Adrenal gland (tissue), 12 donors: ENCODE data around the gene CNOT10. TPM values are rescaled to one million over a fixed set of nuclear protein-coding genes. Genes with fewer than 3 reads are reported as not detected.

Experiments used
- DNase-seq, 7 donors: peaks; one replicate each; pipeline ENCODE4 v3.0.0-alpha.2; 2019 to 2020
- H3K27ac ChIP-seq, 5 donors: fragments of 200-600 bp; sonication (generic) in 4 of 5; 1 replicate in 3 of 5; 2 replicates in 2 of 5; pipeline versions ENCODE4 v1.5.1 to v1.8.0; 2016 to 2020; ENCODE audit warnings: mild to moderate bottlenecking in 1 of 5
- H3K27me3 ChIP-seq: fragments of 200-600 bp; 2 replicates; pipeline ENCODE4 v1.8.0; 2021
- H3K36me3 ChIP-seq, 2 donors: fragments of 200-600 bp; replicated peaks in 1 of 2; 1 replicate in 1 of 2; 2 replicates in 1 of 2; pipeline versions ENCODE4 v1.5.1 to v1.8.0; 2018 to 2022
- H3K4me1 ChIP-seq, 2 donors: fragments of 200-600 bp; replicated peaks in 1 of 2; 1 replicate in 1 of 2; 2 replicates in 1 of 2; pipeline versions ENCODE4 v1.5.1 to v1.8.0; 2018 to 2021
- H3K4me3 ChIP-seq, 4 donors: fragments of 200-600 bp; sonication (generic) in 3 of 4; one replicate each; pipeline ENCODE4 v1.5.1; 2016 to 2018
- H3K9me3 ChIP-seq, 3 donors: fragments of 200-600 bp; sonication (generic) in 1 of 3; replicated peaks in 1 of 3; 1 replicate in 2 of 3; 2 replicates in 1 of 3; pipeline versions ENCODE4 v1.5.1 to v1.8.0; 2016 to 2021
- POLR2A ChIP-seq, 2 donors: fragments of 450-650 bp; IDR thresholded peaks; one replicate each; pipeline ENCODE4 v1.6.1; 2017; ENCODE audit warnings: antibody characterized with exemption in 2 of 2, mild to moderate bottlenecking in 2 of 2, moderate library complexity in 1 of 2
- WGBS, 4 donors: extraction: QIAGEN DNeasy Blood & Tissue Kit in 2 of 4; methylation state at CpG; one replicate each; pipeline versions ENCODE4 v1.1.5 to v1.1.7; 2013 to 2017; 5-methylcytosine and 5-hydroxymethylcytosine counted together
- intact Hi-C, 2 donors: fragments of 100-400 bp; cut with DNase I; formaldehyde crosslinking; loops; one replicate each; pipeline versions ENCODE4 v1.14.1 to v1.15.0; 2022 to 2023
- polyA plus RNA-seq, 3 donors: library from polyadenylated mRNA; stranded (reverse); fragments of 200-250 nt in 2 of 3; fragments of 350-450 nt in 1 of 3; fragmentation: Illumina TruSeq in 1 of 3; extraction: RNeasy Lipid Tissue Mini Kit (QIAGEN cat#74804) in 1 of 3; gene quantifications; one replicate each; pipeline ENCODE4 v1.2.3, GENCODE V29; 2013 to 2014
- total RNA-seq, 9 donors: library from RNA; depleted of rRNA in 4 of 9; stranded (reverse); fragments of >200 nt in 4 of 9; fragments of 120-200 nt in 1 of 9; fragmentation: NEBNext Ultra II Directional in 1 of 9; extraction: Animal tissue kit (Norgen Biotek cat#: 25700) in 1 of 9; gene quantifications; one replicate each; pipeline versions ENCODE4 v1.1.0 to v1.2.4, GENCODE V29; 2013 to 2023
- TF ChIP-seq, protein P1 (sequence below), 6 experiments: fragments of 450-650 bp in 4 of 6; fragments of 200-600 bp in 2 of 6; sonication (generic) in 1 of 6; IDR thresholded peaks; 1 replicate in 5 of 6; 2 replicates in 1 of 6; pipeline versions ENCODE4 v1.5.1 to v1.8.0; 2016 to 2021; ENCODE audit warnings: antibody characterized with exemption in 6 of 6, mild to moderate bottlenecking in 2 of 6, moderate library complexity in 1 of 6
- donor health status: healthy with polysubstance abuse.
- donor health status: Bipolar disorder and iron deficiency.
- donor health status: DM: yes; HTN: yes; CAD: no.
- donor health status: DM: no; HTN: no; CAD: no.
- donor health status: DM: no; HTN: no; CAD: no.
- donor health status: DM: yes; HTN: yes; CAD: no.

CNOT10 gene
- total and polyA plus RNA-seq, 12 donors: 15.3 to 32.1 (median 25.5) TPM

DNA sequence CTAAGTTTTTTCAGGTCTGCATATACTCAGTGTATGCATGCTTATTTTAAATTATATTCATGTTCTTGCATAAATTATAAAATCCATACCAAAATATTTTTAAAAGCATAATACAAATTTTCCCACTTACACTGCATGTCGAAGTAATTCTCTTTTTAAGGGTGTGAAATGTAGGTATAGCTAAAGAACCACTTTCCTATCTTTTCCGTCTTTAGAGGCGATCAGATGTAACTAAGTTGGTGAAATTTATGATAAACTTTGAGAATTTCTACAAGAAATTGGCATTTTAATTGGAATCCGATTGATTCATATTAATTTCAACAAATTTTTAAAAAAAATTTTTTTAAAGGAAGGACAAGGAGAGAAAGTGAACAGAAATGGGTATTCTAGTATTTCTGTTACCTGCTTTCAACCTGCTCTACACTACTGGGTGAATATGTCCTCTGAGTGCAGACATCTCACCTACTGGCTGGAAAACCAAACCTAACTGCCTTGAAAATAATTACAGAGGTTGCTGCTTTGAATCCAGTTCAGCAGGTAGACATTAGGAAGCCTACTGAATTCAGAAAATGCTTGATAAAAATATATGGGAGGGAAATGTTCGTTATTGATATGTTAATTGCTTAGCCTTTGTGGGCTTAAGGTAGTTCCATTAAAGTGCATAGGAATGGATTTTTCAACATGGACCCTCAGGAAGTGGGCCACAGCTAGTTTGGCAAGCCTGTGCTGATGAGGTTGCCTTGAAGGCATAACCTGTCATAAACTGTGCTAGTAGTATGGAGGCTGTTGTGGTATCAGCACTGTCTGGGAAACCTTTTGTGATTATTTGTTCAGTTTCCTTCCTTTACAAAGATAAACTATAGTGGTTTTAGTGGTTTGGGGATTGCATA lies 137.9 kb downstream of the CNOT10 start:
- 89 to 92% (median 91%) methylated on average over 5 of the region's 5 CpGs for WGBS, 4 donors
- no peak for DNase-seq
- Histone ChIP-seq H3K27me3 (peaks cover 29% of the 10 kb centered on the region), H3K4me1 (peaks cover 0 to under 1% of the 10 kb centered on the region in 2 donors), H3K27ac (no peak overlapping the region), H3K9me3 (no peaks in the 10 kb centered on the region), H3K36me3 (no peaks in the 10 kb centered on the region), H3K4me3 (no peak overlapping the region)
- intact Hi-C loops: no loop called here
- TF ChIP-seq, protein P1, sequence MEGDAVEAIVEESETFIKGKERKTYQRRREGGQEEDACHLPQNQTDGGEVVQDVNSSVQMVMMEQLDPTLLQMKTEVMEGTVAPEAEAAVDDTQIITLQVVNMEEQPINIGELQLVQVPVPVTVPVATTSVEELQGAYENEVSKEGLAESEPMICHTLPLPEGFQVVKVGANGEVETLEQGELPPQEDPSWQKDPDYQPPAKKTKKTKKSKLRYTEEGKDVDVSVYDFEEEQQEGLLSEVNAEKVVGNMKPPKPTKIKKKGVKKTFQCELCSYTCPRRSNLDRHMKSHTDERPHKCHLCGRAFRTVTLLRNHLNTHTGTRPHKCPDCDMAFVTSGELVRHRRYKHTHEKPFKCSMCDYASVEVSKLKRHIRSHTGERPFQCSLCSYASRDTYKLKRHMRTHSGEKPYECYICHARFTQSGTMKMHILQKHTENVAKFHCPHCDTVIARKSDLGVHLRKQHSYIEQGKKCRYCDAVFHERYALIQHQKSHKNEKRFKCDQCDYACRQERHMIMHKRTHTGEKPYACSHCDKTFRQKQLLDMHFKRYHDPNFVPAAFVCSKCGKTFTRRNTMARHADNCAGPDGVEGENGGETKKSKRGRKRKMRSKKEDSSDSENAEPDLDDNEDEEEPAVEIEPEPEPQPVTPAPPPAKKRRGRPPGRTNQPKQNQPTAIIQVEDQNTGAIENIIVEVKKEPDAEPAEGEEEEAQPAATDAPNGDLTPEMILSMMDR (IDR thresholded peaks at IDR 0.05): no peak
- TF ChIP-seq POLR2A (IDR thresholded peaks at IDR 0.05): no peak

Other genes with a start within 250 kb of the CNOT10 start
- gene CMTM6, start 182.3 kb upstream of the CNOT10 start, total RNA-seq: 10 to 100 TPM; 33.7 to 62.5 (median 44.8) TPM
- 10 to 100 TPM; 13.5 to 32.0 (median 17.0) TPM for gene CMTM6, start 182.3 kb upstream of the CNOT10 start, polyA plus RNA-seq
- 10 to 100 TPM; 10.4 to 44.7 (median 18.1) TPM for gene DYNC1LI1, start 114.3 kb upstream of the CNOT10 start, total RNA-seq
- gene DYNC1LI1, start 114.3 kb upstream of the CNOT10 start, polyA plus RNA-seq: 10 to 100 TPM in 2 of 3 donors, 1 to 10 TPM in 1; 9.8 to 63.7 (median 10.5) TPM
- under 1 TPM in 4 of 9 donors, not detected in 5; 0.03 to 0.25 (median 0.17) TPM for gene TRIM71, start 132.8 kb downstream of the CNOT10 start, total RNA-seq
- not detected for gene TRIM71, start 132.8 kb downstream of the CNOT10 start, polyA plus RNA-seq